Forelimb muscle (tissue), 1 donor: ENCODE results near the gene DUSP10. TPM values are rescaled to one million over a fixed set of nuclear protein-coding genes. Genes with fewer than 3 reads are reported as not detected.

Experiments used
- DNase-seq: peaks from one replicate; pipeline ENCODE4 v3.0.0-alpha.2; 2013; ENCODE audit warnings: low read depth
- polyA plus RNA-seq: library from polyadenylated mRNA; unstranded; fragments of 120-200 nt; gene quantifications from one replicate; pipeline ENCODE4 v1.2.1, GENCODE V29; 2013; ENCODE audit not compliant: insufficient read length

The DUSP10 gene
- polyA plus RNA-seq = 20.6 TPM

DNA sequence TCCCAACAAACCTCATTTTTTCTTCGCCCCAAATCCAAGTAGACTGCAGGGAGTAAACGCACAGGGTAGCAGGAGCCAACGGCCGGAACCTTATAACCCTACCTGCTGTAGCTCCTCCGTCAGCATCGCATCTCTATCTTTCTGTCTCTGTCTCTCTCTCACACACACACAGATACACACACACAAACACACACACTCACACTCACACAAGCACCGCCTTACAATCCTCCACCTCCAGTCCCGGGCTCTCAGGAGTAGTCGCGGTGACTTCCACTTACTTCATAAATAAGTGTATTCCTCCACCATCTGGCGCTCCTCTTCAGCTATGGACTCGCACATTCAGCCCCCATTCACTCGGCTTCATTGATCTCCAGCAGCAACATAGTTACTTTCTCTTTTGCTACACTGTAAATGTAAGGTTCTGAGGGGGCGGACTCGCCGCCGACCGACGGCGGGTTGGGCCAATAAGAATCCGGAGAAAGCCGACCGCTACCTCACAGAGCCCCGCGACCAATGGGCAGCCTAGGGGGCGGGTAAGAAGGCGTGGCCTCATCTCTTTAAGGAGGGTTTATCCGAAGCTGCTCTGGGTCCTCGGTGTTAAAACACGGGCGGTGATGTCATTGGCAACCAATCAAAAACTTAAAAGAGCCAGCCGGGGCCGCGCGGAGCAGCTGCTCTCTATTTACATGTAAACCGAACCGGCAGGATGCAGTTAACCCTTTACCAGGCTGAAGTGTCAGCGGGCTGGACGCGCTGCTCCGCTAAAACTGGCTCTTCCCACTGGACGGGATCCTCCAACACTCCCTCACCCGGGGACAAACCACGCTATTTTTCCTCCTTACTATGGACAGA lies at the start of gene DUSP10:
DUSP10 (minus strand) TSS at position 387 of the 852 bp plus-strand sequence. CDS start 2,345 bp downstream, outside the sequence.
- DNase-seq = peak; percentile 99

DNA sequence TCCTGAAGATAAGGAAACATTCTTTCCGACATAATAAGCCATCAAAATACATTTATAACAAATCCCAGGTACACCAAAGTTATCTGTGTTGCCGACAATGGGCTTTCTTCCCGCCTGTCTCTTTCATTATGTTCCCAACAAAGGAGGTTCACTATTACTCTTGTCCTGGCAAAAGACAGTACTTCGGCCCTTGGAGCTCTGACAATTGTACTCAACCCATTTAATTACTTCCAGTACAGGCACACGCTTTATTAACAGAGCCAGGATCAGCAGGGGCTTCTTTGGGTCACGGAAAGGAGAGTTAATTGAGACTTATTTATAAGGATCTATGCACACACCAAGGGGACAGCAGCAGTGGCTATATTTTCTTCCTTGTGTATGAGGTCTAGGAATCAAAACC lies 46.6 kb upstream of the DUSP10 start:
- DNase-seq = no peak

DNA sequence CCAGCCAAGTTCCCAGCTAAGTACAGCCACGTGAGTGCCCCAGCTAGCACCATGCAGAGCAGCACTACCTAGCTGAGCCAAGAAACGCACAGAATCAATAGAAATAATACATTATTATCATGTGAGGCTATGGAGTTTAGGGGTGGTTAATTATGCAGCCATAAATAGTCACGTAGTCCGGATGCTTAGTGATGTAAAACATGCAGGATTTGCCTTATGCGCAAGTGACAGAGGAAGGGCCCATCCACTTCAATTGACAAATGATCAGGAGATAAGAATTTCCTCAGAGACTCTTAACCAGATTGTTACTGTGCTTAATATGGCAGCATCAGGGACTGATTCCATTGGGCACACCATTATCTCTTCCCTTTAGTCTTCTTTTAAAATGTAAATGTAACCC lies 44.8 kb upstream of the DUSP10 start:
- no peak for DNase-seq

DNA sequence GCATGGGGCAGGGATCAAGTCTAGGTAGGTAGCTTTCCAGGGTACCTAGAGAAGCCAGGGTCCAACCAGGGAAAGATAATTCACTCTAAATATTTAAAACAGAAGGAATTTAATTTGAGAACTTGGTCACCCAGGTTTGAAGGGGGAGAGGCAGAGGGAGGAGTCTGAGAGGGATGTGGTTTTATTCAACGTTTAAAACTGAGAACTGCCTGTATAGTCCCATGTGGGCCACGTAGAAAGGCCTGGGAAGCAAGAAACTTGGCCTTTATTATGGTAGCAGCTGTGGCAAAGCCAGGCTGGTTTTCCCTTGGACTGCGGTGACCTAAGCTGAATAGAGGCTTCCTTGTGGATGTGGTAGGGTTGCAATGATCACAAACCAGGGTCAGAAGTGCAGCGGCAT lies 42.0 kb upstream of the DUSP10 start:
- DNase-seq = no peak

DNA sequence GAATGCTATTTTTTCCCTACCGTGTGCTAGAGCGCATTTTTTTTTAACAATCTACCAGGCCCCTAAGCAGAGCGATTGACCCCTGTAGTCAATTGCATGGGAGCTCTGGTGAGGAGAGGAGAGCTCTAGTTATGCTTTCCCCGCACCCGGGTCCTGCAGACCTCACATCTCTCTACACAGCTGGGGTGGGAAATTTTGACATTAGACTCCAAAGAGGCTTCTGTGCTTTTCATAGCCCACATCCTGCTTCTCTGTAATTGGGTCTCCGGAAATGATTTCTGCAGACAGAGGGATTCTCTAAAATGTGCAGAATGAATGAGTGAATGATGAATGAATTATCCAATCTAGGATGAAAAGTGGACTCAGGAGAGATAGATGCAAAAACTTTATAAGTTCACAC lies 41.5 kb upstream of the DUSP10 start:
- no peak for DNase-seq

DNA sequence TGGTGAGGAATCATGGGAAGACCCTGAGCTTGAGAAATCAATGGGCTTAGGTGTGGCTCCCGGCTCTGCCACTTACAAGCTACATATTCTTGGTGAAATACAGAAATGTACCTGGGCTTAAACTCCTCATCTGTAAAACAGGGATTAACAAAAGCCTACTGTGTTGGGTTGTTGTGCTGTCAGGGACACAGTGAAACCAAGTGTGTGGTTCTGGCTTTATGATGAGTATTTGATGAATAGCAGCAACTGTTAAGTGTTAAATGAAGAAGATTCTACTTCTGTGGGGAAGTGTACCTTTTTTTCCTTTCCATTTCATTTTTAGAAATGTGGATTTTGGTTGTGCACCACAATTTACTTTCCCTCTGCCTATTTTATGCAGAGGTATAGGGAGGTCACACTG lies 41.1 kb upstream of the DUSP10 start:
- DNase-seq = no peak

DNA sequence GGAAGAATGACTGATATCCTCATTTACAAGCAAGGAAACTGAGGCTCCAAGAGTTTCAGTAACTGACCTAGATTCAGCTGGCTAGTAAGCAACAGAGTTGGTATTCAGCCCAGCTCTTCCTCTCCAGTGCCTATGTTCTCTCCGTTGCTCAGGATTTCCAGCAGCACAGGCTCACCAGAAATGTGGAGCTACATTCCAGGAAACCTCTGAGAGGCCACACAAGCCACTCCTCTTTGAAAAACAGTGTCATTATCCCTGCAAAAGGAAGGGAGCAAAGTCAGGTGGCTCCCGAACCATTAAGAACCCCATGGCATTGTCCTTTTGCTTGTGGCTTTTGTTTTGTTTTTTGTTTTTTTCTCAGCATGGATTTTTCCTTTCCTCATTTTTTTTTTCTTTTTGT lies 40.6 kb upstream of the DUSP10 start:
- no peak for DNase-seq

DNA sequence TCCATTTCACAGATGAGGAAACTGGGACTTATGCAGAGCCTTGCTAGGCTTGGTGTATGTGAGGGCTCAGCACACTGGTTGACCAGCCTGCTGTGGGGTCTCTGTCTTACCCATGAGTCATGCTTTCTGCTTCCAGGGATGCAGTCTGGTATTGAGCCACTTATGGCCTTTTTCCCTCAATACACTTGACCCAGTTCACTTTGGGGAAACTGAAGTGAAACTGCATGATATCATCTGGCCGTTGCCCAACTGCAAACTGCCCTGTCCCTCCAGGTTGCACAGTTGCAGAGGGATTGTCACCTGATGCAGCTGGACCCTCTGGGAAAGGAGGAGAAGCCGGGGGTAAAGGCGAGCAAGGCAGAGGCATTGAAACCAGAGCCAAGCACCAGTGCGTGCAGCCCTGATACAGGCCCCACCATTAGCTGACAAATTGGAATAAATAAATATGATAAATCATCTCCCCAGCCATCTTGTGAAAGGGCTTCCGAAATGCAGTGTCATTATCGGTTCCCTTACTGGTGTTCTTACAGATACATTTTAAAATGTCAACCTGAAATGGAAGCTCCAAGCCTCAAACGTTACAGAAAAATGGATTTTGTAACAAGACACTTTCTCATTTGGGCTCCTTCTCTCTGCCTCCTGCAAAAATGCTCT lies 39.3 kb upstream of the DUSP10 start:
- no peak for DNase-seq

DNA sequence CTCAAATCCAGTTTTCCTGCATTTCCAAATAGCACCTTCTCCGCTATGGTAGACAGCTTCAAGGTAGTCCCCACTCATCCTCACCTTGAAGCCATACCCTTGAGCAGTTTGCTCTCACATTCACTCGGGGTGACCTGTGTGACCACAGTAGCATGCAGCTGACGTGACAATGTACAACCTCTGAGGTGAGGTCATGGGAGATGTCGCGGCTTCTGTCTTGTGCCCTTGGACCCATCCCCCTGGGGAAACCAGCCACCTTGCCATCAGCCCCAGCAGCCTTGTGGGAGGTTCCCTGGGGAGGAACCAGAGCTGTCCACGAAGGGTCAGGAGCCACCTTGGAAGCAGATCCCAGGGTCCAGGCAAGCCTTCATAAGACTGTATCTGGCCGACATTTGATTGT lies 38.3 kb upstream of the DUSP10 start:
- DNase-seq = no peak

DNA sequence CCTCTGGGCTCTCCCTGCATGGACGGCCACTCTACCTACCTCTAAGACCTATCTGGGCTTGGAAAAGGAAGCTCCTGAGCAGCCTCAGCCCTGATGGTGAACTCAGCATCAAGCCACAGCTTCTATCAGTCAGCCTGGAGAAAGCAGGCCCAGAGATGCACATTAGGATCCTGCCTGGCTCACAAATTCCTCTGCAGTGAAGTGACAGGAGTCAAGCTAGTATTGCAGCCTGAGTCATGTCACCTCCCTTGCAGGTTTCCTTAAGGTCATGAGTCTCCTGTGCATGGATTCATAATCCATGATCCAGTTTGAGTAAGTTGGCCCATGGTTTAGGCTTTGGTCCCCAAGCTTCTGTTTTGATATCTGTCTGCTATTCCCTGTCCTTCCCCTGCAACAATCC lies 37.9 kb upstream of the DUSP10 start:
- DNase-seq = no peak

DNA sequence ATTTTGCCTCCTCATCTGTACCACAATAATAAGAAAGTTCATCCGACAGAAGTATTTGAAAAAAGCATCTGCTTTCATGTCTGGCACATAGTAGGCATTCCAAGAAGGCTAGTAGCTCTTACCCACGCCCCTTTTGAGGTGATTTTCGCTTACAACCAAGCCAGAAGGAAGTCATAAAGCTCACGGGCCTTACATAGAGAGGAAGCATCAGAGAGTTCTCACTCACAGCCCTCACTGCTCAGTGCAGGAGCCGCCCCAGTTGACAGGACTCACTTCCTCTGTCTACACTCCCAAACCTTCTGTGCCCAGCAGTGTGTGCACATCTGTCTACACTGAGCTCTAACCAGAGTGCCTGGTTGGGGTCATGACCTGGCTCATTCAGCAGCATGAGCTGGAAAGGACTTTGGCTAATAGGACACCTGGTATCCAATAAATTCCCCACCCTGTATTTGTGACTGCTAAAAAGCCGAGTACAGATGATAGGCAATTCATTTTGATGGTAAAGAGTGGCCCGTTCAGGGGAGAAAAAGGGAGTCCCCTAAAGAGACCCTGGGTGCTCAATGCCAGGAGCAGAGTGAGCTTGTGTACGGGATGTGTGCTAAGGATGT lies 36.8 kb upstream of the DUSP10 start:
- no peak for DNase-seq

DNA sequence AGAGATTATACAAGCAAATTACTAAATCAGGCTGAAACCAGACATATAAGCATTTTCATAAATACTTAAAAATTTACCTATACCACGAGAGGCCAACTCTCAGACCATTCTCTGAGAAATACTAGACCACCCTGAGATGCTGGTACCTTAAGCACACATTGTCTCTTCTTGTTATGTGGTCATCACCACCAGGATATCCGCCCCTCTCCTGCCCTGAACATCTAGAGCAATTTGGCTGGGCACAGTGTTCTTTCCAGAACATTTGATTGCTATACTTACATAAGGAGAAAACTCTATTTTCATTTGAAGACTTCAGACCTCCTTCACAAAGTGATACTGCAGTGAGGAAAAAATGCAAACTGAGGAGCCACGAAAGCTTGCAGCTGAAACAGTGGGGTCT lies 36.2 kb upstream of the DUSP10 start:
- no peak for DNase-seq

DNA sequence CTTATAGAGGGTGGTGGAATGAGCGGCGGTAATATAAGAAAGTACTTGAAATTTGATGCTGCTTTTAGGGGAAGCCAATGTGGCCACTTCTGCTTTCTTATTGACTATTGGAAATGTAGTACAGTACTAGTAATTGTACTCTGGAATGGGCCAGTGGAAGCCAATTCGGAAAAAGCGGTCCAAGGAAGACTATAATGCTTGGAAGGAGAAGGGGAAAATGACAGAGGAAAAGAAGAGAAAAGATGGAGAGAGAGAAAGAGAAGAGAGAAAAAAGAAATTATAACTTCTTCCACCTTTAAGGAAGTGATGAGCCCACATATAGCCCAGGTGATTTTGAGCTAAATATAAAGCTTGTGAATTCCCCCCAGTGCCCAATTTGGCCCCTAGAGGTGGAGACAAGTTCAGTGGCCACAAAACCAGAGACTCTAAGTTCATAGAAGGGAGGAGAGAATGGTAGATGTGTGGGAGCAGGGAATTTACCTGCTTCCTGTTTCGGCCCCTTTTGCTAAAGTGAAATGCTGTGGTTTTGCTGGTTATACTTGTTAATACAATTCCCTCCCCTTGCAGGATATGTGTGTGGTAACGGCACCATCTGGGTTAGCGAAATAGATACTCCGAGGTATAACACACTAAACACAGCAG lies 35.7 kb upstream of the DUSP10 start:
- no peak for DNase-seq

DNA sequence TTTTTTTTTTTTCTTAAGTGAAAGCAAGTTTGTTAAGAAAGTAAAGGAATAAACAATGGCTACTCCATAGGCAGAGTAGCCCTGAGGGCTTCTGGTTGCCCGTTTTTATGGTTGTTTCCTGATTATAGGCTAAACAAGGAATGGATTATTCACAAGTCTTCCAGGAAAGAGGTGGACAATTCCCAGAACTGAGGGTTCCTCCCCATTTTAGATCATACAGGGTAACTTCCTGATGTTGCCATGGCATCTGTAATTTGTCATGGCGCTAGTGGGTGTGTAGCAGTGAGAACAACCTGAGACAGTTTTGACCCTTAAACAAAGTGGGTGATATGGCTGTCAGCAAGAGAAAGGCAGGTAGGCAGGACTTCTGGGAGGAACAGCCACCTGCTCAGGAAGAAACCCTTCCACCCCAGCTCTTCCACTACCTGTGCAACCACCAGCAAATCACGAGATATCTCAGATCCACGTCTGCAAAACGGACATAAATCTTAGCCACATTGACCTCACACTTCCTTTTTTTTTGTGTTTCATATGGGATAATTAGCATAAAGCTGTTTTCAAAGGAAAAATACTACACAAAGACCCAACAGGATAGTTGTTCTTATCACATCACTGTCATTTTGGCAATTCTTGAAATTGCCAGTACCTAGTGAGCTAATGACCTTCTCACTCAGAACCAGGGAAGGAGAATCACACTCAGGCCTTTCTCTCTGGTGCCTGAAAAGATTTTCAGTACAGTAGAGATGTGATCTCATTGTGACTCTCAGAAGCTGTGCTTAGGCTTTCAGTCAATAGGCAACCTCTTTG lies 34.8 kb upstream of the DUSP10 start:
- DNase-seq = no peak

DNA sequence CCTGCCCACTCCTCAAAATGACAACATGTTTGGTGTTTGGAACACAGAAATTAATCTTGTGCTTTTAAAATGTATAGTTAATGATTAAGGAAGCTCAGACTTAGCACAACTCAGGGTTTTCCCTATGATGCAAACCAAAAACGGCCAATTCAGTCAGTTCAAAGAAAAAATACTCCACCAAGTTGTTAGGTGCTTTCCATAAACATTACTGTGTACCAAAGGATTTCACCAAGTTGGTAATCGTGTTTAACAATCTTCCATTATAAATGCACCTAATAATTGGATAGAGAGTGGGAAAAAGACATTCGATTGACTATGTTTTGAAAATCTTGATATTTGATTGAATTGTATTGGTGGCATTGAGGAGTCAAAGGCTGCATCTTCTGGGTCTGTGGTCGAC lies 33.3 kb upstream of the DUSP10 start:
- DNase-seq = no peak

DNA sequence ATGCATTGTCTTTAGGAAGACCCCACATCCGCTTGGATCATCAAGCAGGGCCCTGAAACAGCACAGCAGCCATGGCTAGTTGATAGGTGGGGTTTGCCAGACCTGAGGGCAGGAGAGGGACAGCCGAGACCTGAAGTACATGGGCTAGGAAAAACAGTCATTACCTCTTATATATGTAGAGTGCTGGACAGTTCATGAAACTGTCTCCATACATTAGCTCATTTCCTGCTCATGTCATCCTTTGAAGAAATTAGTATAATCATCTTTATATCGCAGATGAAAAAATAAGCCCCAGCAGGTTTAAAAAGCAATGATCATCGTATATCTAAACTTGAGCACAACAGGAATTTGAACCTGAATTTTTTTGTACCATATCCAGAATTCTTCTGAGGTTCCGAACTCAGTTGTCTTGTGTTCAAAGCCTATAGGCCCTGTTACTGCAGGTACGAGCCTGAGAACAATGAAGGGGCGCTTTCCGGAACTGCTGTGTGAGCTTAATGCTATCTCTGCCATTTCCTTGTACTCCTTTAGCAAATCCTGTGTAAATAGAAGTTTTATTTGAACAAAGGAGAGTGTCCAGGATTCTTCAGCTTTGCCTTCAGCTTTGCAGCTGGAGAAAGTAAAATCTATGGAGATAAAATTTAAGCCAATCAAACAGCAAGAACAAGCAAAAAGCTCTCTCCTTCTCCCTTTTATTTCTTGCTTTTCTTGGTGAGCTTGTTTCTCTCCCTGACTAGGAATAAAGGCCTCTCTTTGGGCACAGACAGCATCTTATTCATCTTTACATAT lies 32.4 kb upstream of the DUSP10 start:
- DNase-seq = no peak

DNA sequence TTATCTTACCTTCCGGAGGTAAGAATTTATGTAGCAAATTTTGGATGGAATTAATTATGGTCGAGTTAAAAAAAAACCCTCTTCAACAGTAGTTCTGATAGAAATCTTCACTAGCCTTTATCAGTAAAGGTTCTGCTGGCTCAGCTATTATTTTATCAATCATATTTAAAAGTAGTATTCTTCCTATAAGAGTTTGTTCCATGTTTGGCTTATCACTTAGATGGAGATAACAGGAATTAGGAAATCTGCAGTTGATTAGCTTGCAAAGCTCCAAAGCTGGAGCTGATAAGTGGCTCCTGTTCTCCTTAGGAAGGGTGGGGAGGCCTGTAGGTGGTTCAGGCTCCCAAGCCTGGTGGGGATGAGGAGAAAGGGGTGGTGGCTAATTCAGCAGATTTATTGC lies 31.5 kb upstream of the DUSP10 start:
- DNase-seq = no peak

DNA sequence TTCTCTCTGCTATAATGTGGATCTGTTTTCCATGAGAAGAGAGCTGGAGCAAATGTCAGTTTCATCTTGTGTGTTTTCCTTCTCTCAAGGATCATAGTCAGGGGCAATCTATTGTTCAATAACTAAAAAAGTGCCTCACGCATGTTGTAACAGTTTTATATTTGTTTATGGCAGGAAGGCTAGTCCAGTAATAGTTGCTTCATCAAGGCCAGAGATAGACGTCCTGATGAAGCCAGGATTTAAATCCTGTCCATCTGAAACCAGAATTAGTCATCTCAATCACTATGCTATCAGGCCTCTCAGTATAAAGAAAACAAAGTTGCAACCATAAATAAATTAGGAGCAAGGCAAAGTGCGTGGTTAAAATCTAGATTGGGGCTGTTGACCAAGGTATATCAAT lies 30.2 kb upstream of the DUSP10 start:
- no peak for DNase-seq

DNA sequence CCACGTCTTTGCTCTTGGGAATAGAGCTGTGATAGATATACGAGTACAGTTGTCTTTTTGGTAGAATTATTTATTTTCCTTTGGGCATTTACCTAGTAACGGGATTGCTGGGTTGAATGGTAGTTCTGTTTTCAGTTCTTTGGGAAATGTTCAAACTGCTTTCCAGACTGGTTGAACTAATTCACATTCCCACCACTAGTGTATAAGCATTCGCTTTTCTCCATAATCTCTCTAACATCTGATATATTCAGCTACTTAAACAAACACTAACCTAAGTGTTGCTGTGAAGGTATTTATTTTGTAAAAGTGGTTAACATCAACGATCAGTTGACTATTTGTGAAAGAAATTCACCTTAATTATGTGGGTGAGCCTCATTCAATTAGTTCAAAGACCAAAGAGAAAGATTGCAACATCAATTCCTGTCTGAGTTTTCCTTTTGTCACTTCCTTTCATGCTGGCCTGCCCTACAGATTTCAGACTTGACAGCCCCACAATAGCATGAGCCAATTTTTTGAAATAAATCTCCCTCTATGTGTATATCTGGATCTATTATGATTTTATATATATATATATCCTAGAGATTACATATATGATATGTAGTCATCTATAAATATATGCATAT lies 26.7 kb upstream of the DUSP10 start:
- DNase-seq = no peak

DNA sequence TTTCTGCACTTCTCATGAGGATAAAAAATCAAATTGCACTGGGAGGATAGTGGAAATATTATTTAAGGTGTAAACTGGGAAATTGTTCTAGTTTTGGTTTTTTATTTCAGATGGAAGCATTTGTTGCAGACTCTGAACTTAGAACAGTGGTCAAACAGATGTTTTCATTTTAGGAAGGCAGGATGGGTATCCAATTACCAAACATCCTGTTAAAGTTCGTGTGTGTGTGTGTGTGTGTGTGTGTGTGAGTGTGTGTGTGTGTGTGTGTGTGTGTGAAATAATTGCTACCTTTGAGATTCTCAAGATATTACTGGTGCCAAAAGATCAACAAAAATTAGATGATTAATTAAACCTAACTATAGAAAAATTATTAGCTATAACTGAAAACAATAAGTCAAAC lies 24.3 kb upstream of the DUSP10 start:
- no peak for DNase-seq
